Liver (tissue), 9 donors: ENCODE data around the gene RPS6KA2. TPM values are rescaled to one million over a fixed set of nuclear protein-coding genes. Genes with fewer than 3 reads are reported as not detected.

Source experiments
- DNase-seq: peaks from one replicate; pipeline ENCODE4 v3.0.0-alpha.2; 2017; ENCODE audit warnings: low spot score
- H3K27ac ChIP-seq, 2 donors: one replicate each; pipeline ENCODE4 v1.7.0; 2013; ENCODE audit warnings: inconsistent platforms in 2 of 2, low read length in 2 of 2, control low read depth in 1 of 2, low read depth in 1 of 2, mild to moderate bottlenecking in 1 of 2
- H3K27me3 ChIP-seq, 4 donors: one replicate each; pipeline versions ENCODE4 v1.6.1 to v1.7.0; 2013; ENCODE audit warnings: low read length in 3 of 4, inconsistent platforms in 1 of 4, mild to moderate bottlenecking in 1 of 4, moderate library complexity in 1 of 4; ENCODE audit not compliant: control insufficient read depth in 4 of 4, insufficient read depth in 4 of 4
- H3K36me3 ChIP-seq, 4 donors: one replicate each; pipeline versions ENCODE4 v1.6.1 to v1.7.0; 2013; ENCODE audit warnings: low read length in 3 of 4, mild to moderate bottlenecking in 3 of 4, low read depth in 1 of 4, moderate library complexity in 1 of 4; ENCODE audit not compliant: control insufficient read depth in 4 of 4, insufficient read depth in 3 of 4
- H3K4me1 ChIP-seq, 4 donors: one replicate each; pipeline versions ENCODE4 v1.6.1 to v1.7.0; 2013; ENCODE audit warnings: low read length in 3 of 4, mild to moderate bottlenecking in 3 of 4, moderate library complexity in 1 of 4; ENCODE audit not compliant: control insufficient read depth in 4 of 4, insufficient read depth in 4 of 4
- H3K4me3 ChIP-seq, 3 donors: one replicate each; pipeline versions ENCODE4 v1.6.1 to v1.7.0; 2013; ENCODE audit warnings: low read length in 3 of 3, control low read depth in 1 of 3, low read depth in 1 of 3, mild to moderate bottlenecking in 1 of 3
- H3K9ac ChIP-seq, 2 donors: one replicate each; pipeline ENCODE4 v1.7.0; 2013; ENCODE audit warnings: low read length in 2 of 2, mild to moderate bottlenecking in 2 of 2, moderate library complexity in 2 of 2, control low read depth in 1 of 2, low read depth in 1 of 2
- H3K9me3 ChIP-seq, 4 donors: one replicate each; pipeline versions ENCODE4 v1.6.1 to v1.7.0; 2013; ENCODE audit warnings: low read length in 3 of 4; ENCODE audit not compliant: control insufficient read depth in 4 of 4
- CTCF ChIP-seq: fragments of 150-350 bp; IDR thresholded peaks from 2 replicates; pipeline ENCODE4 v1.5.1; 2017; ENCODE audit warnings: improper control_type of control experiment, low read depth, low read length; ENCODE audit not compliant: missing input control
- EGR1 ChIP-seq, 2 donors: IDR thresholded peaks; 2 replicates each; pipeline ENCODE4 v1.6.1; 2016 to 2018; ENCODE audit warnings: antibody characterized with exemption in 2 of 2, low read depth in 2 of 2
- FOXA1 ChIP-seq: IDR thresholded peaks from 2 replicates; pipeline ENCODE4 v1.6.1; 2016; ENCODE audit warnings: antibody characterized with exemption
- FOXA2 ChIP-seq: IDR thresholded peaks from 2 replicates; pipeline ENCODE4 v1.6.1; 2016; ENCODE audit warnings: antibody characterized with exemption
- GABPA ChIP-seq, 2 donors: IDR thresholded peaks in 1 of 2; conservative IDR thresholded peaks in 1 of 2; 2 replicates each; pipeline ENCODE4 v1.6.1; 2016; ENCODE audit warnings: antibody characterized with exemption in 2 of 2, mild to moderate bottlenecking in 1 of 2, moderate library complexity in 1 of 2
- HNF4A ChIP-seq, 2 donors: conservative IDR thresholded peaks; 2 replicates each; pipeline ENCODE4 v1.6.1; 2016; ENCODE audit warnings: antibody characterized with exemption in 2 of 2, mild to moderate bottlenecking in 2 of 2
- JUND ChIP-seq, 2 donors: IDR thresholded peaks; 2 replicates each; pipeline ENCODE4 v1.6.1; 2016; ENCODE audit warnings: antibody characterized with exemption in 2 of 2
- MAX ChIP-seq: IDR thresholded peaks from 2 replicates; pipeline ENCODE4 v1.6.1; 2016; ENCODE audit warnings: antibody characterized with exemption
- NR2F2 ChIP-seq: IDR thresholded peaks from 2 replicates; pipeline ENCODE4 v1.6.1; 2016; ENCODE audit warnings: antibody characterized with exemption
- RAD21 ChIP-seq, 2 donors: IDR thresholded peaks; 2 replicates each; pipeline ENCODE4 v1.6.1; 2016; ENCODE audit warnings: antibody characterized with exemption in 2 of 2, mild to moderate bottlenecking in 2 of 2
- RXRA ChIP-seq, 2 donors: IDR thresholded peaks; 2 replicates each; pipeline ENCODE4 v1.6.1; 2017 to 2018; ENCODE audit warnings: antibody characterized with exemption in 2 of 2, mild to moderate bottlenecking in 1 of 2
- SP1 ChIP-seq: IDR thresholded peaks from 2 replicates; pipeline ENCODE4 v1.6.1; 2018; ENCODE audit warnings: antibody characterized with exemption, mild to moderate bottlenecking
- TAF1 ChIP-seq: conservative IDR thresholded peaks from 2 replicates; pipeline ENCODE4 v1.6.1; 2016; ENCODE audit warnings: antibody characterized with exemption, mild to moderate bottlenecking
- YY1 ChIP-seq: IDR thresholded peaks from 2 replicates; pipeline ENCODE4 v1.6.1; 2016; ENCODE audit warnings: antibody characterized with exemption, mild to moderate bottlenecking
- WGBS: extraction: QIAGEN DNeasy Blood & Tissue Kit; methylation state at CpG from one replicate; pipeline ENCODE4 v1.1.7; 2013; 5-methylcytosine and 5-hydroxymethylcytosine counted together
- polyA plus RNA-seq, 2 donors: library from polyadenylated mRNA; stranded (reverse) in 1 of 2; unstranded in 1 of 2; fragments of 200-250 nt in 1 of 2; fragments of >200 nt in 1 of 2; fragmentation: Nextera tagmentation in 1 of 2; extraction: Ambion mirVana in 1 of 2; gene quantifications; one replicate each; pipeline versions ENCODE4 v1.2.1 to v1.2.3, GENCODE V29; 2013 to 2015
- total RNA-seq, 2 donors: library from RNA; depleted of rRNA; stranded (reverse); fragments of >200 nt; gene quantifications; one replicate each; pipeline ENCODE4 v1.2.3, GENCODE V29; 2014
- TF ChIP-seq, protein P1 (sequence below): IDR thresholded peaks from 2 replicates; pipeline ENCODE4 v1.6.1; 2016; ENCODE audit warnings: antibody characterized with exemption
- donor health status: healthy.
- donor health status: healthy.
- donor health status: healthy.
- donor health status: healthy.
- donor health status: healthy.

Gene RPS6KA2
- total and polyA plus RNA-seq, 4 donors, result 2.5 to 9.0 (median 5.0) TPM

DNA sequence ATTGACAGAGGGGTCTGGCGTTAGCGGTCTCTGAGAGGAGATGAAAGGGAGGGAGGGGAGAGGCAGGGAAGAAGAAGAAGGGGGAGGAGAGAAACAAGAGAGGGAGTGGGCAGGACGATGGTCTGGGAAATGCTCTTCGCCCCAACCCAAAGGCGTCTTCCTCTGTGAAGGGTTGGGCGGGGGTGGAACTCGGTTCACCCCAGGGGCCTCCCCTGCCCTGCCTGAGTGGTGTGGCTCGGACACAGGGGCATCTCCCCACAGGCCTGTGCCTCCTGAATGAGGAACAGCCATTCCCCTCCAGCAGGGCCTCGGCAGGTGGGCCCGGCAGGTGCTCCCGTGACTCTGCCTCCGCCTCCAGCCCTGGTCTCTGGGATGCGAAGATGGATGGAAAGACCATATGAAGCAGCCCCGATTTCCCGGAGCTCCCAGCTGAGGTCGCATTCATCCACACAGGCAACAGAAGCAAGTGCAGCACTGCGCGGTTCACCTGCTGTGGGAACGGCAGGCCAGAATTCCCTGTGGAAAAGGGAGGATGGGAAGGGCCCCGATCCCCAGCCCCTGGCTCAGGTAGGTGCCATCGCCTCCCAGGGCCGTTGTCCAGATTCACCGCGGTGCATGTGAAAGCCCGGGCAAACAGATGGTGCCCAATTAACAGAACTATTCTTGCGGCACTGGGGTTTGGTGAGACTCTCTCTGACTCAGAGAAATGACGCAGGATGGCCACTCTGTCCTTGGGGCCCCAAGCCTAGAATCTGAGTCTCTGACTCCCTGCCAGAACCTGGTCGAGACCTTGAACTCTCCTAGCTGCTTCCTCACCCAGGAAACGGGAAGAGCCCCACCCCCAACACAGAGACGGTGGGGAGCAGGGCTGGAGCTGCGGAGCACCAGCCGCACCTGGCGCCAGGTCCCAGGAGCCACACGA, 29.4 kb upstream of the RPS6KA2 start:
- Histone ChIP-seq H3K9me3 (no peaks in the 10 kb centered on the region), H3K27me3 (no peaks in the 10 kb centered on the region), H3K4me1 (peaks cover 4 to 7% (median 5%) of the 10 kb centered on the region in 4 donors), H3K36me3 (no peaks in the 10 kb centered on the region), H3K27ac (no peak overlapping the region), H3K4me3 (peak overlapping the region in 2 of 3 donors; percentile 4 to 15), H3K9ac (no peak overlapping the region)
- TF ChIP-seq NR2F2 (no peak), TAF1 (no peak), FOXA2 (no peak), GABPA (IDR thresholded peaks at IDR 0.05 in 1 of 2, conservative IDR thresholded peaks at IDR 0.05 in 1 of 2) (no peak), JUND (IDR thresholded peaks at IDR 0.05) (no peak), SP1 (no peak), FOXA1 (no peak), MAX (no peak)
- TF ChIP-seq, protein P1, sequence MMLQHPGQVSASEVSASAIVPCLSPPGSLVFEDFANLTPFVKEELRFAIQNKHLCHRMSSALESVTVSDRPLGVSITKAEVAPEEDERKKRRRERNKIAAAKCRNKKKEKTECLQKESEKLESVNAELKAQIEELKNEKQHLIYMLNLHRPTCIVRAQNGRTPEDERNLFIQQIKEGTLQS, result no peak
- WGBS, result 23% methylated on average over 34 of the region's 34 CpGs
- DNase-seq, result no peak

GRCh38 chr6:166655713-166656229, 28.7 kb upstream of the RPS6KA2 start:
- no peak overlapping the region for H3K27ac ChIP-seq
- peaks cover 4 to 7% (median 5%) of the 10 kb centered on the region in 4 donors for H3K4me1 ChIP-seq
- no peak overlapping the region for H3K4me3 ChIP-seq
- no peak overlapping the region for H3K9ac ChIP-seq
- TF ChIP-seq RAD21 (IDR thresholded peaks at IDR 0.05), result no peak
- TF ChIP-seq FOXA1, result no peak
- TF ChIP-seq TAF1, result no peak
- no peak for TF ChIP-seq HNF4A (conservative IDR thresholded peaks at IDR 0.05)
- TF ChIP-seq GABPA (IDR thresholded peaks at IDR 0.05 in 1 of 2, conservative IDR thresholded peaks at IDR 0.05 in 1 of 2), result no peak
- TF ChIP-seq SP1, result no peak
- no peak for TF ChIP-seq EGR1 (IDR thresholded peaks at IDR 0.05; ENCODE audit: low read depth in 2 of 2)
- TF ChIP-seq, protein P1, result no peak
- no peak for TF ChIP-seq CTCF
- TF ChIP-seq NR2F2, result no peak
- TF ChIP-seq FOXA2, result no peak
- TF ChIP-seq JUND (IDR thresholded peaks at IDR 0.05), result no peak
- no peak for TF ChIP-seq YY1
- no peak for TF ChIP-seq MAX
- TF ChIP-seq RXRA (IDR thresholded peaks at IDR 0.05), result no peak
- H3K9me3 ChIP-seq, result no peaks in the 10 kb centered on the region
- H3K36me3 ChIP-seq, result no peaks in the 10 kb centered on the region
- no peak for DNase-seq
- WGBS, result 67% methylated on average over 15 of the region's 15 CpGs
- no peaks in the 10 kb centered on the region for H3K27me3 ChIP-seq
